ENCODE measurements around the gene MBP. TPM values are rescaled to one million over a fixed set of nuclear protein-coding genes. Genes with fewer than 3 reads are reported as not detected.

Gene MBP
- total RNA-seq, 1 experiment from 2014 or later, result under 0.01 TPM

DNA sequence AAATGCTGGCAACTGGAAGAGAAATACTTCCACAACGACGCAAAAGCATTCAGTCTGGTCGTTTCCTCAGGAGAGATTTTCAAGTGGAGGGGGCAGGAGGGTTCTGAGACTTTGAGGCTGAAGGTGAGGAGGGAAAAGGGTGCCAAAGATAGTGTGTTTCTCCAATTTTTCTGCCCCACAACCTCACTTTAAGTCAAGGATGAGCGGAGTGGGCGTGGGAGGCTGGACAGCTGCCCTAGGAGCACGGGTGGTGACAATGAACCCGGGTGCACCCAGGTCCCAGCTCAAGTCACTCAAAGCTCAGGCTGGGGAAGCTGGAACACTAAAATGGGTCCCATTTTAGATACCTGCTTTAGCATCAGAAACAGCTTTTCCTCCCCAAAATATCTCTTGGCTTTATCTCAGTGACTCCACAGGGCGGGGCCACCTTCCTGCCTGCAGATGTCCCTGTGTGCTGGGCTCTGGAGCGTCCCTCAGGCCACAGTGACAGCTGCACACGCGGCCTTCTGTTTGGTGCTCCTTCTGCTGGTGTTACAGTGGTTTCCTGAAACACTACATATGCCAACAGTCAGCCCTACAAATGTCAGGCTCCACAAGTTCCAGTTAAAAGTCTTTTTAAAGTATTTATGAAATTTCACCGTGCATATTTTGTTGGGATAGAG, 1.4 kb upstream of the MBP start:
- DNase-seq (ENCODE audit: low read depth), result peak; percentile 41

DNA sequence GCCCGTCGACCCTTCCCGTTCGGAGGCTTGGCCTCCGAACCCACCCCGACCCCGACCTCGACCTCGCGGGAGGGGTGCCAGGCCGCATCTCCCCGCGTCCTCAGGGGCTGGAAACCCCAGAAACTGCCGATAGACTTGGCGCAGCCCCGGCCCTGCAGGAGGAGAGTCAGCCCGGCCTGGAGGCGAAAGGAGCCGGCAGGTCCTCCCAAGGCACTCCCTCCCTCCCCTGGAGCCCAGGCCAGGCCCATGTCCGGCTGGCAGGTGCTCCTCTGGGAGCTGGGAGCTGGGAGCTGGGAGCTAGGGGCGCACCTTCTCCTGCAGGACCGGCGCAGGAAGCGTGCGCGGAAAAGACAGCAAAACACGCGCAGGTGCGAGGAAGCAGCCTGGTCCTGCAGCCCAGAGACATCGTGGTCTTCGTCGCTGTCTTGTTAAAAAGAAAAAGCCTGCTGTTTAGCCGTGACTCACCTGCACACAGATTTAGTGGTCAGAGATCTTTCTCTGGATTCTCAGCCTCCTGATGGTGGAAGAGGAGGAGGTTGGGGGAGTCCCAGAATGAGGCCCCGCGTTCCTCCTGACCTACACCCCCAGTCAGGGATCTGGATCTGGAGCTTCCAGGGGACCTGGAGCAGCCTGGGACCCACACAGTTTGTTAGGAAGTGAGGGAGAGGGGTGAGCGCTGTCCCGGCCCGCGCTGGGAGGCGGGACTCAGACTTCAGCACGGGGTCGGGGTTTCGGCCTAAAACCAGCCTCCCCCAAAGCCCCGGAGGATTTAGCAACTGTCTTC, 660 bp upstream of the MBP start:
- no peak for DNase-seq (ENCODE audit: low read depth)

GRCh38 chr18:77131652-77132368, 773 bp downstream of the MBP start:
- no peak for DNase-seq (ENCODE audit: low read depth)

DNA sequence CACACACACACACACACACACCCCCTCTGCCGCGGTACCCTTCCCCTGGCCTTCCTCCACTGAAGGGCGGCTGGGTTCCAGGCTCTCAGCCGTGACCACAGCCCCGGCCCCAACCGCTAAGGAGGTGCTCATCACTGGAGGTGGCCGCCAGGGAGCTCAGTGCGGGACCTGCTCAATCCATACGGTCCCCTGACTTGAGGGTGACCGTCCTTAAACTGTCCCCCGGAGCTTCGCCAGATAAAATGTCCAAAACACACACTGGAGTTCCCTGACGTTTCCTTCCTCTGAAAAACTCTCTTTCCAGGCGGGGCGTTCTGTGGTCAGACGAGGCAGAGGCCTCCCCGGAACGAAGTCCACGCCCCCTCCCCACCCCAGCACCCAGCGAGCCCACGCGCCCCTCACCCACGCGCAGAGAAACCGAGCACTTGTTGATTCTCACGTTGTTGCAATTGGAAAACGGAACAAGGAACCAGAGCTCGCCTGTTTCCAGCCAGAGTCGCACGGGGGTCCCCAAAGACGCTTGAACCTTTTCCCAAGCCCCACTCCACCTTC, 1.4 kb downstream of the MBP start:
- DNase-seq (ENCODE audit: low read depth), result no peak

GRCh38 chr18:77130229-77131099, 2.1 kb downstream of the MBP start:
- DNase-seq (ENCODE audit: low read depth), result no peak

GRCh38 chr18:77129150-77129551, 3.4 kb downstream of the MBP start:
- peak; percentile 58 for DNase-seq (ENCODE audit: low read depth)

GRCh38 chr18:77127769-77128671, 4.6 kb downstream of the MBP start:
- DNase-seq (ENCODE audit: low read depth), result peak; percentile 90

- DNase-seq (ENCODE audit: low read depth), result no peak
These were observed 8.1 kb downstream of the MBP start for GRCh38 chr18:77124452-77124922.

DNA sequence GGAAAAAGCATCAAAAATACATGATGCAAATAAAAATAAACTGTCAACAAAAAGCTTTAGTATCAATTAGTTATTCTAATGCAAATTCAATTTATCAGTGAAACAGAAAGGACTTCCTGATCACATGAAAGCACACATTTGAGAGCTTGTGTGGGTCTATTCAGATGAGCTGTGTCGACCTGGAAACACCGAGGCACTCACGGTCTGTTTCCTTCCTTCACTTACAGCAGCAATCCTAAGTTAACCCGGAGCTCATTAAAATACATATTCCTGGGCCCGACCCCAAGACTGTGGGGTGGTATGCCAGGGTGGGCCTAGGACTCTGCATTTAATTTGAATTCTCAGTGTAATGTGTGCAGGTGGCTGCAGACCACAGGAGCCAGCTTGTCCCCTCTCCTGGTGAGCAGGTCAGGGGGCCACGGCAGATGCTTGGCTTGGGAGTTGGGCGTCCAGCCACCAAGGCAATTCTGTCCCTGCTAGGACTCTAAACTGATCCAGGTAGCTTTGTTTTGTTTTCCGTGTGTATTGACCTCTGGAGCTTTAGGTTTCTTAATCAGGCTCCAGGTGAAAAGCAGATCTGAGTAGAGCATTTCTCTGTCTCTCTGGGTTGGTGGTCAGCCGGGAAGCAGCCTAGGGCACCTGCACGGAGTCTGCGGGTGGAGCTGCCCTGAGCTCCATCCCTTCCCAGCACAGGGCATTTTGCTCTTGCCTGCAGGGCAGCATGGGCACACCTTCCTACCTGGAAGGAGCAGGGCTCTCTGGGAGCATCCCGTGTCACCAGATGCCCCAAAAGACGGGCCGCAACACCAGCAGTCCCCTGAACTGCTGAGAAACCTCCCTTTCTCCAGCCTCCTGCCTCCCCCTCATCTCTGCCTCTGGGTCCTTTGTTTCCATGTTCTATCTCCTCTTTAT, 9.0 kb downstream of the MBP start:
- no peak for DNase-seq (ENCODE audit: low read depth)

- DNase-seq (ENCODE audit: low read depth), result no peak
These were observed 11.1 kb downstream of the MBP start for GRCh38 chr18:77121523-77121922.

- no peak for DNase-seq (ENCODE audit: low read depth)
These were observed 12.6 kb downstream of the MBP start for GRCh38 chr18:77119851-77120491.

GRCh38 chr18:77119101-77119850, 13.3 kb downstream of the MBP start:
- no peak for DNase-seq (ENCODE audit: low read depth)

- no peak for DNase-seq (ENCODE audit: low read depth)
These were observed 14.1 kb downstream of the MBP start for GRCh38 chr18:77118256-77119090.

DNA sequence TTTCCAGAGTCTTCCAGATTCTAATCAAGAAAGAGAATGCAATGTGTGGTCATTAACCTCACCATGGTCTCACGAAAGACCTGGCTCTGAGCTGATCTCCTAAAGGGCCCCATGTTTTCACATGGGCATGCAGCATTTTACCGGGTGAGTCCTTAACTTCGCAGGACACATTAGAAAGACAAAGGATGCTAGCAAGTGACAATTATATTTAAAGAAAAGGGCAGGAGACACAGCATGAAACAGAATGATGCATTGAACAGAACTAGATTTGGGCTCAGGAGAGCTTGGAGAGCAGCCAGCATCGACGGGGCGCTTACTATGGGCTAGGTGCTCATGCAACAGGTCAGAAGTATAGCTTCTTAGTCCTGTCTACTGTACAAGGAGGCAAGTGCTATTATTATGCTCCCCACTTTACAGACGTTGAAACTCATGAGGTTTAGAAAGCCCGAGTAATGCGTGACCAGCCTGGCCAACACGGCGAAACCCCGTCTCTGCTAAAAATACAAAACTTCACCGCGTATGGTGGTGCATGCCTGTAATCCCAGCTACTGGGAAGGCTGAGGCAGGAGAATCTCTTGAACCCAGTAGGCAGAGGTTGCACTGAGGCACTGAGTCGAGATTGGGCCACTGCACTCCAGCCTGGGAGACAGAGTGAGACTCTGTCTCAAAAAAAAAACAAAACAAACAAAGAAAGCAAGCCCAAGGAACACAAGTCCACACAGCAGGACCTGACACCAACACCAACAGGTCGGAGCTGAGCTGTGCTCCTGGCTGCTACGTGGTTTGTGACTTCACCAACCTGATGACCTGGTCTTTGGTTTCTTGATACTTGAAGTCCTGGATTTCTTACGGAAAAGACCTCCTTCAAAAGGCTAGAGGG, 16.1 kb downstream of the MBP start:
- no peak for DNase-seq (ENCODE audit: low read depth)

DNA sequence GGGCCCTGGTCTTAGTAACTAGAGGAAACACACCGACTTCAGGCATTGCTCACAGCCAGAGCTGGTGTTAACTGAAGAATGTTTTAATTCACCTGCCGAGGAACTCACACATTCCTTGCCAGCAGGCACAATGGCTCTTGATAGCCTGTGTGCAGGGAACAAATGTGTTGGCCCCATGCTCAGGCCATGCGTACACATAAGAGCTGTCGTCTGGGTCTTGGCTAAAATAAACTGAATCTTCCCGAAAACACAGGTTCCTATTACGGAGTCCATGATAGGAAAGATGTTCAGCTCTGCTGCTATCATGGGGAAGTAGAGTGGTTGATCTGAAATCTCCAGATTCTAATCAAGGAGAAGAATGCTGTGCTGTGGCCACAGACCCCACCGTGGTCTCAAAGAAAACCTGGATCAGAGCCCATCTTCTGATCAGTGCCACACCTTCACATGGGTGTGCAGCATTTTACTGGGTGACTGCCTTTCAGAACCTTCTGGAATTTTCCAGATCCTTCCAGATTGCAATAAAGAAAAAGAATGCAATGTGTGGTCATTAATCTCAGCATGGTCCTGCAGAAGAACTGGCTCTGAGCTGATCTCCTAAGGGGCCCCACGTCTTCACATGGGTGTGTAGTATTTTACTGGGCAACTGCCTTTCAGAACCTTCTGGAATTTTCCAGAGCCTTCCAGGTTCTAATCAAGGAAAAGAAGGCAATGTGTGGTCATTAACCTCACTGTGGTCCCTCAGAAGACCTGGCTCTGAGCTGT, 17.2 kb downstream of the MBP start:
- DNase-seq (ENCODE audit: low read depth), result no peak
